Effector memory CD8-positive, alpha-beta T cell (primary cell): ENCODE data around the gene ZC3HAV1.

Source experiments
- ATAC-seq: fragments of 150-1000 bp; cut with Tn5 transposase; replicated peaks from 2 replicates; pipeline ENCODE4 v1.10.0; 2021; ENCODE audit warnings: mild to moderate bottlenecking, moderate library complexity
- DNase-seq, 3 experiments: peaks; one replicate each; pipeline ENCODE4 v3.0.0; 2021
- H3K27ac Mint-ChIP-seq, 2 donors: one replicate each; pipeline ENCODE4 v1.8.0; 2022; ENCODE audit warnings: mild to moderate bottlenecking in 2 of 2, mixed read lengths in 2 of 2, moderate library complexity in 2 of 2
- H3K27me3 Mint-ChIP-seq, 2 donors: one replicate each; pipeline ENCODE4 v1.8.0; 2022; ENCODE audit warnings: mixed read lengths in 2 of 2
- H3K36me3 Mint-ChIP-seq: one replicate; pipeline ENCODE4 v1.8.0; 2022; ENCODE audit warnings: mild to moderate bottlenecking, moderate library complexity, mixed read lengths; ENCODE audit not compliant: insufficient read depth
- H3K4me1 Mint-ChIP-seq, 2 donors: one replicate each; pipeline ENCODE4 v1.8.0; 2022; ENCODE audit warnings: low read depth in 2 of 2, mixed read lengths in 2 of 2
- H3K4me3 Mint-ChIP-seq, 2 donors: one replicate each; pipeline ENCODE4 v1.8.0; 2022; ENCODE audit warnings: mild to moderate bottlenecking in 2 of 2, mixed read lengths in 2 of 2, moderate library complexity in 2 of 2
- H3K9me3 Mint-ChIP-seq, 2 donors: one replicate each; pipeline ENCODE4 v1.8.0; 2022; ENCODE audit warnings: mixed read lengths in 2 of 2

ZC3HAV1 gene

DNA sequence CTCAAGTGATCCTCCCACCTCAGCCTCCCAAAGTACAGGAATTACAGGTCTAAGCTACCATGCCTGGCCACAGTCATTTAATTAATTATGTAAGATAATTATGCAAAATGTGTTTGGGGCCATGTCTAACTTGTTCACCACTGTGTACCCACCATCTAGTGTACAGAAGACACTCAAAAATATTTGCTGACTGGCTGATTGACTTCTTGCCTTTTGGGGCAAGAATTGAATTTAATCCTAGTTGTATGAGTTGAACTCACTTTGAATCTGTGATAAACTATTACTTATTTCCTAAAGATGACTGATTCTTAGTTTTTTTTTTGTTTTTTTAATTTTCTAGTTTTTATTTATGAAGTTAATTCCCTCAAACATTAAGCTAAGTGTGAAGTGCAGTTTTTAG lies 57.9 kb downstream of the ZC3HAV1 start:
- Mint-ChIP-seq H3K4me3 (peak overlapping the region in 1 of 2 donors; percentile 27), H3K36me3 (peaks cover 100% of the 10 kb centered on the region), H3K27me3 (no peaks in the 10 kb centered on the region), H3K27ac (peak overlapping the region in 1 of 2 donors; percentile 81), H3K9me3 (no peaks in the 10 kb centered on the region), H3K4me1 (peaks cover 7 to 20% of the 10 kb centered on the region in 2 donors)
- DNase-seq, result no peak
- no peak for ATAC-seq

DNA sequence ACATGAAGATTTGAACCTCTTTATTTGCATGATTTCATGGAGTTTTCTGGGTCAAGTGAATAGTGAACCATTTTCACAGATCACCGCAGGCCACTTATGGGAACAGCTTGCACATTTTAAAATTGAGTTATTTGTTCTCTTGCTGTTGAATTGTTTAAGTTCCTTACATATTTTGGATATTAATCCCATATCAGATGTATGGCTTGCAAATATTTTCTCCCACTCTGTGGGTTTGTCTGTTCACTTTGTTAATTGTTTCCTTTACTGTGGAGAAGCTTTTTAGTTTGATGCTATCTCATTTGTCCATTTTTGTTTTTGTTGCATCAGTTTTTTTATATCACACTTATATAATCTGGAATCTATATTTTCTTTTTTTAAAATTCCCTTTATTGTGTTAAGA lies 59.6 kb downstream of the ZC3HAV1 start:
- Mint-ChIP-seq H3K4me3 (no peak overlapping the region), H3K4me1 (peaks cover 15 to 31% of the 10 kb centered on the region in 2 donors), H3K9me3 (no peaks in the 10 kb centered on the region), H3K27ac (peak overlapping the region in 1 of 2 donors; percentile 21), H3K36me3 (peaks cover 100% of the 10 kb centered on the region), H3K27me3 (no peaks in the 10 kb centered on the region)
- DNase-seq (no peak), ATAC-seq (no peak)

GRCh38 chr7:139049111-139049510 lies 60.4 kb downstream of the ZC3HAV1 start:
- Mint-ChIP-seq H3K36me3 (peaks cover 97% of the 10 kb centered on the region), H3K4me1 (peaks cover 20 to 39% of the 10 kb centered on the region in 2 donors), H3K4me3 (no peak overlapping the region), H3K9me3 (no peaks in the 10 kb centered on the region), H3K27me3 (no peaks in the 10 kb centered on the region), H3K27ac (peak overlapping the region; percentile 21 to 44)
- DNase-seq (no peak), ATAC-seq (no peak)

GRCh38 chr7:139047970-139048369 lies 61.5 kb downstream of the ZC3HAV1 start:
- ATAC-seq, result no peak
- peaks cover 89% of the 10 kb centered on the region for H3K36me3 Mint-ChIP-seq
- H3K27ac Mint-ChIP-seq, result peak overlapping the region in 1 of 2 donors; percentile 44
- no peaks in the 10 kb centered on the region for H3K9me3 Mint-ChIP-seq
- no peak overlapping the region for H3K4me3 Mint-ChIP-seq
- no peaks in the 10 kb centered on the region for H3K27me3 Mint-ChIP-seq
- DNase-seq, result no peak
- peaks cover 28 to 49% of the 10 kb centered on the region in 2 donors for H3K4me1 Mint-ChIP-seq

- Mint-ChIP-seq H3K36me3 (peaks cover 78% of the 10 kb centered on the region), H3K27me3 (no peaks in the 10 kb centered on the region), H3K4me1 (peaks cover 39 to 62% of the 10 kb centered on the region in 2 donors), H3K27ac (no peak overlapping the region), H3K4me3 (peak overlapping the region in 1 of 2 donors; percentile 75), H3K9me3 (no peaks in the 10 kb centered on the region)
- DNase-seq (no peak), ATAC-seq (no peak)
These were observed 63.4 kb downstream of the ZC3HAV1 start for GRCh38 chr7:139046143-139046542.

DNA sequence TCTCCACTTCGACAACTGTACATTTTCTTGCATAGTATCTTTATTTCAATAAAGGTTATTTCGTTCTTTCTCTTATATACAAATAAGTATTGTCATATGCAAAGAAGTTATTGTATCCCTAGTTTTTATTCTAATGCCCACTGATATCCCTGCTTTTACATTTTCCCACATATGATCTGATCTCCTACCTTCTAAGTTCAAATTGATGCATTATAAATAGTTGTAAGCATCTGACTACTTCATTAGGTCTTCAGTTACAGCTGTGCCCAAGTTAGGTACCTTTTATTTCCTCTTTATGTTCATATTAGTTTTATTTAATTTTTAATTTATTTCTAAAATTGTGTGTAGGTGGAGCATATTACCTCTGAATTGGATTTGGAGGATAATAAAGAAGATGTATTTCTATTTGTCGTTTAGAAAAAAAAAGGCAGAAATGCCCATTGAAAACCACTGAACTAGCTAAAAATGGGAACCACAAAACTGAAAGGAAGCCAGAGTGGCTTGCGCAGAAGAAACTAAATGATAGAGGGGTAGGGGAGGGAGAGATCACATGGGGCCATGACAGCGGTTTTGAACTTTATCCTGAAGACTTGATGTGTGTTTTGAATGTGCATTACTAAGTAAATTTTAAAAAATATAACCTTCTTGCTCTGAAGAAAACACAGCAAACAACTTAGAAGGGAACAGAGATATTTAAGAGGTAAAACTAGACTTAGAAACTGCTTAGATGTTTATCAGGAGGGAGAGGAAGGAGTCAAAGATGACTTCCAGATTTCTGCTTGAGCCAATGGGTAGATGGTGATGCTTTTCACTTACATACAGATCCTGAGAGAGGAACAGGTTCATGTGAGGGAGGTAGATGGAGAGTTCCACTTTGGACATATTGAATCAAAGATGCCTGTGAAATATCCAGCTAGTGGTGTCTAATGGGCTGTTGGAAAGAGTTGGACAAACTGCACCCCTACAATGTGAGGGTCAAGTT lies 64.4 kb downstream of the ZC3HAV1 start:
- Mint-ChIP-seq H3K9me3 (no peaks in the 10 kb centered on the region), H3K27me3 (no peaks in the 10 kb centered on the region), H3K36me3 (peaks cover 67% of the 10 kb centered on the region), H3K4me1 (peaks cover 41 to 63% of the 10 kb centered on the region in 2 donors), H3K4me3 (peak overlapping the region; percentile 71 to 75), H3K27ac (peak overlapping the region; percentile 86 to 94)
- DNase-seq (no peak), ATAC-seq (peak; percentile 44)

DNA sequence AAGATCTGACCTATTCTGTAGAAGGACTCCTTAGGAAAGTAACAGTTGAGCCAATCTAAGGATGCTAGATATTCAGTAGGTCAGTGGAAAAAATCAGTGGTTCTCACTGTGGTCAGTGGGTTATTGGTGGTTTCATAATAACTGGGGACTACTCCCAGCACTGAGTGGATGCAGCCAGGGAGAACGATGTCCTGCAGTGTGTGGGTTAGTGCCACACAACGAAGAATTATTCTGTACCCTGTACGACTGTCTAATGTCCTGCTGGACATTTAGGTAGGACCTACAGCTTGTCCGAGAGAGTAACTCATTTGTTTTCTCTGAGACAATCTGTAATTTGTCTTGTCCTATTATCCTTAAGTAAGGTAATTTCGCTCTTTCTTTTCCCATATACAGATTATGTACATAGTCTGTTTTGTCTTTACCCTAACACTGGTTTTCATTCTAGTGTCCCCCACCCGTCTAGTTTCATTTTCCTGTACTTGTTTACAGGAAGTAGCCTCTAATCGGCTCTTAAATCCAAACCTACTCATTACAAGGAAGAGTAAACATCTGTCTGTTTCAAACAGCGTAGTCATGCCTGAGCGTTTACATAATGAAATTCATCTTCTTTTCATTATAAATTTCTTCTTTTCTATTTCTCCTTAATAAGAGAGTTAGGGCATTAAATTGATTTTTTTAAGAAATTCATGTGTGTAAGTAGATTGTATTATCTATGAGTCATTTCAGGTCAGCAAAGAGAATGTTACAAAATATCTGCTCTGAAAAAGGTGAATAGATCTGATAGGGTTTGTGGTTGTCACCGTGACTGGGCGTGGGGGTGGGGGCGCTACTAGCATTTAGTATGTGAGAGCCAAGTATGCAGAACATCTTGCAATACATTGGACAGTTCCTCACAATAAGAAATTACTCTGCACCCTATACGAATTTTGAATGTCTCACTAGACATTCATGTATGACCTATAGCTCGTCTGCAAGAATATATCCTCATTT lies 65.4 kb downstream of the ZC3HAV1 start:
- peak; percentile 88 for ATAC-seq
- Mint-ChIP-seq H3K36me3 (peaks cover 58% of the 10 kb centered on the region), H3K4me3 (peak overlapping the region; percentile 71 to 75)

DNA sequence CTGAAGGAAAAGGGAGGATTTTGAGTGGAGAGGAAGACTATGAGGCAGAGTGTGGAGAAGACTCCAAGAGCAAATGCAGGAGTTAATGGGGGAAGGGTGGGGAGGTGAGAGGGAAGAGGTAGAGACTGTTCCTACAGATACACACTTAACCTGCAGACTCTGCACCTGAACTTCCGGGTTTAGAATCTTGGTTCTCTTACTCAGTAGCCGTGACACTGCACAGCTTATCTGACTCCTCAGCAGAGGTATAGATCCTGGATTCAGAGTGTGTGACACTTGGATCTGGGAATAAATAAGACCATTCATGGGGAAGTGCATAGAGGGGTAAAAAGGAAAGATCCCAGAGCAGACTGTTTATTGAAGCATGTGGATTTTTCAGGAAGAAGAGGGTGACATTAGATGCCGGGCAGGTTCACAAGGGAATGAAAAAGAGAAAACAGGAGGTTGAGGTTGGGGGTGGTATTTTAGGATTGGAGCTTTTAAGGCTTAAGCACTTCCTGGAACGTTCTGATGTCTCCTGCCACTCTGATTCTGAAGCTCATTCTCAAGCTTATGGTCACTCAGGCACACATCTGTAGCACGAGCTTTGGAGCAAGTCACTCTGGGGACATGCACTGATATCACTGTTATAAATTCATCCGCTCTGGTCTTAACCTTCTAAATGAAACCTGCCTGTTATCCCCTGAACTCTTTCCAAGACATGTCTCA lies 68.0 kb downstream of the ZC3HAV1 start:
- Mint-ChIP-seq H3K27ac (peak overlapping the region; percentile 5 to 45), H3K36me3 (peaks cover 32% of the 10 kb centered on the region), H3K9me3 (no peaks in the 10 kb centered on the region), H3K4me1 (peaks cover 38 to 50% of the 10 kb centered on the region in 2 donors), H3K4me3 (peak overlapping the region in 1 of 2 donors; percentile 21), H3K27me3 (no peaks in the 10 kb centered on the region)
- DNase-seq (no peak), ATAC-seq (no peak)

More for the DNA sequence above, 65.4 kb downstream of the ZC3HAV1 start:
- Mint-ChIP-seq H3K9me3 (no peaks in the 10 kb centered on the region), H3K4me1 (peaks cover 37 to 63% of the 10 kb centered on the region in 2 donors), H3K27me3 (no peaks in the 10 kb centered on the region), H3K27ac (peak overlapping the region; percentile 86 to 94)
- DNase-seq, result peak; percentile 72 to 76 (median 73)

GRCh38 chr7:139038691-139039090 lies 70.8 kb downstream of the ZC3HAV1 start:
- no peak for ATAC-seq
- H3K4me1 Mint-ChIP-seq, result peaks cover 25 to 33% of the 10 kb centered on the region in 2 donors
- peaks cover 13% of the 10 kb centered on the region for H3K36me3 Mint-ChIP-seq
- DNase-seq, result no peak
- no peaks in the 10 kb centered on the region for H3K27me3 Mint-ChIP-seq
- H3K4me3 Mint-ChIP-seq, result no peak overlapping the region
- H3K9me3 Mint-ChIP-seq, result no peaks in the 10 kb centered on the region
- no peak overlapping the region for H3K27ac Mint-ChIP-seq

DNA sequence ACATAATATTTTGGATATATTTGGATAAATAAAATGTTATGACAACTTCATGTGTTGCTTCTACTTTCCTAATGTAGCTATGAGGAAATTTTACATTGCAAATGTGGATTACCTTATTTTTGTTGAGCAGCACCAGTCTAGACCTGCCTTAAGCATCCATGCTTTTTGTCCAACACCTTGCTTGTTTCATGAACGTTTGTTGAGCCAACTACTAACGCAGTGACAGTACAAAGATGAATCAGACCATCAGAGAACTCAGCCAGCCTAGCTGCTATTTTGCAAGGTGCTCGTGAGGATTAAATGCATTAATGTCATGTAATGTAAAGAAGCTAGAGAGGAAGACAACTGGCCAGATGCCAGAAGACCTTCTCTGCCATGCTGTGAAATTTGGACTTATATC lies 72.6 kb downstream of the ZC3HAV1 start:
- peaks cover 14 to 24% of the 10 kb centered on the region in 2 donors for H3K4me1 Mint-ChIP-seq
- H3K27ac Mint-ChIP-seq, result no peak overlapping the region
- DNase-seq (no peak), ATAC-seq (no peak)
- H3K36me3 Mint-ChIP-seq, result peaks cover 5% of the 10 kb centered on the region
- peak overlapping the region; percentile 77 to 78 for H3K4me3 Mint-ChIP-seq
- no peaks in the 10 kb centered on the region for H3K9me3 Mint-ChIP-seq
- H3K27me3 Mint-ChIP-seq, result no peaks in the 10 kb centered on the region

DNA sequence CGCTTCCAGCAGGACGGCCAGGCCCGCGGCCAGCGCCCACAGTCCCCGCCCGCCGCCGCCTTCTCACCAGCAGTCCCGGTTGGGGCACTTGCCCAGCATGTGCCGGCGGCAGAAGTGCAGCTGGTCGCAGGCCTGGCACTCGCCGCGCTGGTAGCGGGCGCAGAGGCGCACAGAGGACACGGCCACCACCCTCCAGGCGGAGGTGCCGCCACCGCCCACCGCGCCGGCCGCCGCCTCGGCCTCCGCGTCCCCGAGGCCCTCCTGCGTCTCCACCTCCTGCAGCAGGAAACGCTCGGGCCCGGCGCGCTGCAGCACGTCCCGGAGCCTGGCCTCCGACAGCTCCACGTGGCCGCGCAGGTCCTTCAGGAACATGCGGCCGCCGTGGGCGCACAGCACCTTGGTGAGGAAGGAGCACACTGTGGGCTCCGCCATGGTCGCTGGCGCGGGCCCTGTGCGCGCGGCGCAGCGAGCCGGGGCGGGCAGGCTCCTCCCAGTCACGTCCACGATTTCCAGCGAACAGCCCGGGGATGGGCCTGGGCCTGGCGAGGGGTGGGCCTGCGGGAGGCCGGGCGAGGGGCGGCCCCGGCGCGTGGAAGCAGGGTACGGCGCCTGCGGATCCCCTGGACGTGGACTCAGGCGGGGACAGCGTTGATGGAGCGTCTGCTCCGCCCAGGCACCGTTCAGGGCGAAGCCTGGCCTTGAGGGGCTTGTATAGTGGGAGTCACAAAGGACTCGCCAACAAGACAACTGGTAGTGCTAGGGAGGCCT lies 73.8 kb downstream of the ZC3HAV1 start, which contains the start of gene ZC3HAV1L:
ZC3HAV1L (minus strand) TSS at position 457 of the 768 bp plus-strand sequence; CDS start at position 432, 25 bp downstream.
- H3K4me1 Mint-ChIP-seq, result peaks cover 5 to 15% of the 10 kb centered on the region in 2 donors
- H3K36me3 Mint-ChIP-seq, result peaks cover 7% of the 10 kb centered on the region
- peak; percentile 10 to 26 (median 21) for DNase-seq
- H3K27ac Mint-ChIP-seq, result no peak within 1 kb of the TSS
- peak; percentile 73 for ATAC-seq
- no peaks in the 10 kb centered on the region for H3K9me3 Mint-ChIP-seq
- H3K27me3 Mint-ChIP-seq, result no peaks in the 10 kb centered on the region
- H3K4me3 Mint-ChIP-seq, result peak within 1 kb of the TSS; percentile 77 to 78
